H1 (cell line): ENCODE data around the gene SKAP2.

Source experiments
- CEBPB ChIP-seq: IDR thresholded peaks from 2 replicates; pipeline ENCODE4 v1.6.1; 2012; ENCODE audit warnings: low read depth, low read length
- CTCF ChIP-seq, 3 experiments: IDR thresholded peaks; 1 replicate in 2 of 3; 2 replicates in 1 of 3; pipeline versions ENCODE4 v1.5.1 to v1.6.1; 2011; ENCODE audit warnings: low read length in 3 of 3, mild to moderate bottlenecking in 3 of 3, inconsistent platforms in 2 of 3, low read depth in 1 of 3, moderate library complexity in 1 of 3; ENCODE audit not compliant: insufficient read depth in 1 of 3; ENCODE audit errors: control extremely low read depth in 1 of 3
- GABPA ChIP-seq: IDR thresholded peaks from 2 replicates; pipeline ENCODE4 v1.6.1; 2011; ENCODE audit warnings: mild to moderate bottlenecking, low read length, moderate library complexity, borderline replicate concordance; ENCODE audit not compliant: insufficient read depth
- MAX ChIP-seq: IDR thresholded peaks from 2 replicates; pipeline ENCODE4 v1.6.1; 2012; ENCODE audit warnings: inconsistent platforms
- POLR2AphosphoS5 ChIP-seq: IDR thresholded peaks from 2 replicates; pipeline ENCODE4 v1.6.1; 2011; ENCODE audit warnings: low read depth, low read length
- RAD21 ChIP-seq, 2 experiments: IDR thresholded peaks in 1 of 2; conservative IDR thresholded peaks in 1 of 2; 2 replicates each; pipeline ENCODE4 v1.6.1; 2011; ENCODE audit warnings: low read depth in 2 of 2, low read length in 2 of 2, improper control_type of control experiment in 1 of 2, inconsistent platforms in 1 of 2, mild to moderate bottlenecking in 1 of 2, moderate library complexity in 1 of 2
- RFX5 ChIP-seq: IDR thresholded peaks from 2 replicates; pipeline ENCODE4 v1.6.1; 2011; ENCODE audit warnings: low read depth, low read length, improper control_type of control experiment, borderline replicate concordance
- SRF ChIP-seq: IDR thresholded peaks from 2 replicates; pipeline ENCODE4 v1.6.1; 2011; ENCODE audit warnings: mild to moderate bottlenecking, low read depth, low read length, moderate library complexity
- SUZ12 ChIP-seq: fragments of 200-600 bp; sonication (generic); IDR thresholded peaks from 2 replicates; pipeline ENCODE4 v1.6.1; 2012; ENCODE audit warnings: mild to moderate bottlenecking, inconsistent platforms, low read length, moderate library complexity, mixed read lengths
- TAF1 ChIP-seq: IDR thresholded peaks from 2 replicates; pipeline ENCODE4 v1.6.1; 2011; ENCODE audit warnings: mild to moderate bottlenecking, low read depth, low read length
- YY1 ChIP-seq: IDR thresholded peaks from 2 replicates; pipeline ENCODE4 v1.6.1; 2011; ENCODE audit warnings: low read depth, mild to moderate bottlenecking, low read length

DNA sequence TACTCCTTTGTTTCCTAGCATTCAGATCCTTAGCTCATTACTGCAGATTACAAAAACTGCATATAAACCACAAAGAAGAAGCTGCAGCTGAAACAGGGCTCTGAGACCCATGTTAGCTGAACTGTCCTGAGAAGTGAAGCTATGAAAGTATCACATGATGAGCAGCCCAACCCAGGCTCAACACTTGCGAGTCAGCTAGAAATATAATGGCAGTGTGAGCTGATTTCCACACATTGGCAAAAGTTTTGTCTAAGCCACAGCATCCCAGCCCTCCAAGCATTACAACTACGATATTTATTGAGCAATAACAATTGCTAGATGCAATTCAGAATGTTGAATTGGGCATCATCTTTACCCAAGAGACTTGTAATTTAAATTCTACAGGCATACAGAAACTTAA is 34.5 kb upstream of the SKAP2 start:
- no peak for TF ChIP-seq TAF1
- TF ChIP-seq POLR2AphosphoS5, result no peak
- no peak for TF ChIP-seq RAD21 (IDR thresholded peaks at IDR 0.05 in 1 of 2, conservative IDR thresholded peaks at IDR 0.05 in 1 of 2; ENCODE audit: low read depth in 2 of 2, low read length in 2 of 2)
- no peak for TF ChIP-seq MAX
- TF ChIP-seq CTCF (IDR thresholded peaks at IDR 0.05; ENCODE audit: control extremely low read depth in 1 of 3, insufficient read depth in 1 of 3, low read depth in 1 of 3, low read length in 3 of 3), result no peak
- no peak for TF ChIP-seq SRF
- TF ChIP-seq CEBPB, result no peak
- TF ChIP-seq GABPA, result no peak
- no peak for TF ChIP-seq RFX5
- no peak for TF ChIP-seq SUZ12
- no peak for TF ChIP-seq YY1
